Glomerular visceral epithelial cell (primary cell): ENCODE measurements around the gene PRTG.
A peak's percentile ranks its signal among the peaks of the same experiment; 100 is the strongest.
"Not testable (repeated sequence)": the region's sequence is repeated elsewhere in the genome, so short reads cannot be mapped to it uniquely, and the experiment has no call there.

ENCODE experiments used
- DNase-seq: peaks from one replicate; pipeline ENCODE4 v3.0.0-alpha.2; 2016; ENCODE audit errors: extremely low spot score

Gene PRTG, protein sequence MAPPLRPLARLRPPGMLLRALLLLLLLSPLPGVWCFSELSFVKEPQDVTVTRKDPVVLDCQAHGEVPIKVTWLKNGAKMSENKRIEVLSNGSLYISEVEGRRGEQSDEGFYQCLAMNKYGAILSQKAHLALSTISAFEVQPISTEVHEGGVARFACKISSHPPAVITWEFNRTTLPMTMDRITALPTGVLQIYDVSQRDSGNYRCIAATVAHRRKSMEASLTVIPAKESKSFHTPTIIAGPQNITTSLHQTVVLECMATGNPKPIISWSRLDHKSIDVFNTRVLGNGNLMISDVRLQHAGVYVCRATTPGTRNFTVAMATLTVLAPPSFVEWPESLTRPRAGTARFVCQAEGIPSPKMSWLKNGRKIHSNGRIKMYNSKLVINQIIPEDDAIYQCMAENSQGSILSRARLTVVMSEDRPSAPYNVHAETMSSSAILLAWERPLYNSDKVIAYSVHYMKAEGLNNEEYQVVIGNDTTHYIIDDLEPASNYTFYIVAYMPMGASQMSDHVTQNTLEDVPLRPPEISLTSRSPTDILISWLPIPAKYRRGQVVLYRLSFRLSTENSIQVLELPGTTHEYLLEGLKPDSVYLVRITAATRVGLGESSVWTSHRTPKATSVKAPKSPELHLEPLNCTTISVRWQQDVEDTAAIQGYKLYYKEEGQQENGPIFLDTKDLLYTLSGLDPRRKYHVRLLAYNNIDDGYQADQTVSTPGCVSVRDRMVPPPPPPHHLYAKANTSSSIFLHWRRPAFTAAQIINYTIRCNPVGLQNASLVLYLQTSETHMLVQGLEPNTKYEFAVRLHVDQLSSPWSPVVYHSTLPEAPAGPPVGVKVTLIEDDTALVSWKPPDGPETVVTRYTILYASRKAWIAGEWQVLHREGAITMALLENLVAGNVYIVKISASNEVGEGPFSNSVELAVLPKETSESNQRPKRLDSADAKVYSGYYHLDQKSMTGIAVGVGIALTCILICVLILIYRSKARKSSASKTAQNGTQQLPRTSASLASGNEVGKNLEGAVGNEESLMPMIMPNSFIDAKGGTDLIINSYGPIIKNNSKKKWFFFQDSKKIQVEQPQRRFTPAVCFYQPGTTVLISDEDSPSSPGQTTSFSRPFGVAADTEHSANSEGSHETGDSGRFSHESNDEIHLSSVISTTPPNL

DNA sequence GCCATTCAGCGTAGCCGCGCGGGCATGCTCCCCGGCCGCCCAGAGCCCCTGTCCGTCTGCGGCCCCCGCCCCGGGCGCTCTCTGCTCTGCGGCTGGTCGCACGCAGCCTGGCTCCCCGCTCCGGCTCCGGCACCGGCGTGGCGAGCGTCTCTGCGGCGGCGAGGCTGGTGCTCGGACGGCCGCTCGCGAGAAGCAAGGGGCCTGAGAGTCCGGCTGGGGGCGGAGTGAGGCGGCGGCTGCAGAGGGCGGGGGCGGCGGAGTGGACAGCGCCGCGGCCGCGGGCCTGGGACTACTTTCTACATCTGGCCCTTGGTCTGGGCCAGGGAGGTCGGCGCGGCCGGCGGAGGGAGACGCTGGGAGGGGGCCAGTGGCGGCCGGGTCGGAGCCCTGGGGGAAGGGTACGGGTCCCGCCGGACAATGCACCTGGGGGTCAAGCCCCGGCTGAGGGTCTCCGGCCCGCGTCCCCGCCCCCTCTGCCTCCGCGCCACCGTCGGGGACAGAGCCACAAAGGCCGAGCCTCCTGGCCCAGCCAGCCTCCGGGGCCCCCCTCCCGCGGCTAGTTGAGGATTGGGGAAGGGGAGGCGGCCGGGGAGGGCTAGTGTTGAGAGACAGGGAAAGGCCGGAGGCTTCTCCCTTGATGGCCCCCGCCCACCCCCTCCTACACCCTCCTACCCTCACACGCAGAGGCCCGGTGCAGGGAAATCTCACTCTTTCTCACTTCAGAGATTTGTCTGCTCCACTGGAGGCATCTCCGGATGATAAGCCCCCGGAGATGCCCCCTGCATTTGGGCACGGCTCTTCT, at the start of gene PRTG:
Gene PRTG, minus strand, starts transcription at position 226 of the 802 bp plus-strand sequence. Its CDS starts 221 bp downstream, at position 5.
- DNase-seq: peak; percentile 84

DNA sequence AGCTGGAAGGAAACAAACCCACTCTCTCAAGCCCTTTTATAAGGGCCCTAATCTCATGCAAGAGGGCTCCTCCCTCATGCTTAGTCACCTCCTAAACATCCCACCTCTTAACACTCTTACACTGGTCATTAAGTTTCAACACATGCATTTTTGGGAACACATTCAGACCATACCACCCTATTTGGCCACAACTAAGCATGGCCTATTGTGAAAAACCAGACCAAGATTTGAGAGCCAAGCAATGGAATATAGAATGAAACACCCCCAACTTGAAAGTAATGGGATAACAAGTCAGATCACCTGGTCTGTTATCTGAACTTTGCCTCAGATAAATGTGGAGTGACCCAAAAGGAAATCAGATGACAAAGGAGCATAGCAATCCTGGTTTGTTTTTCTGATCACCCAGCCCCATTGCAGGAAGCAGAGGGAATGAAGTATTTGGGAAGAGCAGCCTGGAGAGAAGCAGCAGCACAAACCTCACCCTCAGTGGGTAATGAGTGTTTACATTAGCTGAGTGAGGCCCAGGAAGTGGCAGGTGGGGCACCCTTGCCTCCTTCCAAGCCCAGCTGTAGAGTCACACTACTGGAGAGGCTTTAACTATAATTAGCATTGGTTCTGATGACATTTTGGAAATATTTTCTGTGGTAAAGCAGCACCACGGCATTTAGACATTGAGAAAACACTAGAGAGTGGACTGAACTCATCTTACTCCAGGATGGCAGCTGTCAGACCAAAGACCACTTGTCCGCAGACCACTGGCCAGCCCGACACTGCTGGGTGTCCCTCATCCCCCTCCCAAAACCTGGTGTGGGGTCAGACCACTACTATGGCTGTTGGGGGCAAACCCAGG, 48.8 kb upstream of the PRTG start:
- peak; percentile 45 for DNase-seq

DNA sequence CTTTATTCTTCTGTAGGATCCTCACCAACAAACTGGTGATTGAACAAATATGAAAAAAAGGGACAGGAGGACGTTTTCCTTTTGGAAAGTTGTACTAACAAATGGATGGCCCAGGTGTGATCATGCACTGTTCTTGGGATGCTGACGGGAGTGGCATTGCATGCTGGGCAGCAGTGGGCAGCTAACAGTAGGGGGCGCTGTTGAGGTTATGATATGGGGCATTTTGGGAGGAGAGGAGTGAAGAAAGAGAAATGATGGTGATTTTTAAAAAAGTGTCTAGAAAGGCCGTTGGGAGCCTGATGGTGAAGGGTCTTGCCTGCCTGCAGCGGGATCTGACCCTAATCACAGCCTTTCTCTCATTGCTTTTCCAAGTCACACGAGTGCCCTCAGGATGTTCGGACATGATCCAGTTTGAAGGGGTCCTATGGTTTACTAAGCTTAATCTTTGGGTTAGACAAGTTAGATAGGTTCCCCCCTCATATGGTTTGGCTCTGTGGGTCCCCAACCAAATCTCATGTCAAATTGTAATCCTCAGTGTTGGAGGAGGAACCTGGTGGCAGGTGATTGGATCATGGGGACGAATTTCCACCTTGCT, 46.2 kb upstream of the PRTG start:
- DNase-seq: no peak

DNA sequence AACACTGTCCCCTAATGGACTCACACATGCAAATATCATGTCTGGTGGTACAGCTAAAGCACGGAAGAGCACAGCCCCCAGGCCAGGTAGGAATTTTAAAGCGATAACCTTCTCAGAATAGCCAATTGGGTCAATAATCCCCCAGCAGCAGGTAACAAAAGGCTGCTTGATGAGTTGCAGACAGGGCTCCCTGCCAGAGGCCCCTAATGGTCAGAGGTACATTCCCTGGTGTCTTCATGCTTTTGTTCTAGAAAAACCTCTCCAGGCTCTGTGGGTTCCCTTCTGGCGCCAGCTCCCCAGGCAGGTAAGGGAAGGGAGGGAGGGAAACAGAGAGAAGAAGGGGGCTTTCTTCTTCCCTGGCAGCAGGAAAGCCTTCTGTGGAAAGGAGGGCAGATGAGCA, 43.4 kb upstream of the PRTG start:
- no peak for DNase-seq

DNA sequence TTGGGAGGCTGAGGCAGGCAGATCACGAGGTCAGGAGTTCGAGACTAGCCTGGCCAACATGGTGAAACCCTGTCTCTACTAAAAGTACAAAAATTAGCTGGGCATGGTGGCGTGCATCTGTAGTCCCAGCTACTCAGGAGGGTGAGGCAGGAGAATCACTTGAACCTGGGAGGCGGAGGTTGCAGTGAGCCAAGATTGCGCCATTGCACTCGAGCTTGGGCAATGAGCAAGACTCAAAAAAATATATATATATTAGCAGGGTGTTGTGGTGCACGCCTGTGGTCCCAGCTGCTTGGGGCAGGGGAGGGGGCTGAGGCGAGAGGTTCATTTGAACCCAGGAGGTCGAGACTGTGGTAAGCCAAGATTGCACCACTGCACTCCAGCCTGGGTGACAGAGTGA, 42.6 kb upstream of the PRTG start:
- not testable (repeated sequence) for DNase-seq

DNA sequence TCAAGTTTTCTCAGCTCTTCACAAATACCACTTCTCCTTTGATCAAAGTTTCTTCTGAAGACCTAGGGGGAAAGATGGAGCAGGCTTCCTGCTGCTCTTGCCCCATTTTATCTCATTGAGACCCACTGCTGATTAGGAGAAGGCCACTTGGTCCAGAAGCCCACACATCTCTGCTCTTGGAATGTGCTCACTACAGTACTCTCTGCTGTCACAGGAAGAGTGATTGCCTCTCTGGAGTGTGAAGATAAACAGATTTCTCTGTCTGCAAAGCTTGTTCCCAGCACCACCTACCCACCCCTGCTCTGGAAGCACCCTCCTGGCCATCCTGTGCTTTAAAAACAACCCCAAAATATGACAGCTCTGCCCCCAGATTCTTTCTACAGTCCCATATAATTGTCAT, 41.3 kb upstream of the PRTG start:
- no peak for DNase-seq

DNA sequence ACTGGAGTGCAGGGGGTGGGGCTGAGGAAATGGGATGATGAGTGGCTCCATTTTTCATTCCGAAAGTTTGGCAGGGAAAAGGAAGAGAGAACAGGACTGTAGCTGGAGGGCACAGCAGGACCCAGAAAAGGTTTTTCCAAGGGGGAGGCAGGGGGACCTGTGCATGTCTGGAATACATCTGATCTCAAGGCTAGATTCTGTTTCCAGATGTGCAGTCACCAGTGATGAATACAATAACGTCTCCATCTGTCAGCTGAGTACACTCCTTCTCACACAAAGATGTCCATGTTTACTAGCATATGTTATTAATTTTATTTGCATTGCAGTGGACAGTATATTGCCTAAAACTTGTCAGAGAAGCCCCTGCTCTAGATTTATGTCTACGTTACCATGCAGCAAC, 39.9 kb upstream of the PRTG start:
- no peak for DNase-seq

DNA sequence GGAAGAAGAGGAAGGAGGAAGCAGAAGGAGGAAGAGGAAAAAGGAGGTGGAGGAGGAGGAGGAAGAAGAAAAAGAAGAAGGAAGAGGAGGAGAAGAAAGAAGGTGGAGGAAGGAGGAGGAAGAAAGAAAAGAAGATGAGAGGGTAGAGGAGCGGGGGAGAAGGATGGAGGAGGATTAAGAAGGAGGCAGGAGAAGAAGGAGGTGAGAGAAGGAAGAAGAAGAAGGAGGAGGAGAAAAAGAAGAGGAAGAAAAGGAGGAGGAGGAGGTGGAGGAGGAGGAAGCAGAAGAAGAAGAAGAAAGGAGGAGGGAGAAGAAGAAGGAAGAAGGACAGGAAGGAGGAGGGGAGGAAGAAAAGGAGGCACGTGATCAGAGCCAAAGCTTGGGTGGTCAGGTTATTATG, 37.3 kb upstream of the PRTG start:
- no peak for DNase-seq

DNA sequence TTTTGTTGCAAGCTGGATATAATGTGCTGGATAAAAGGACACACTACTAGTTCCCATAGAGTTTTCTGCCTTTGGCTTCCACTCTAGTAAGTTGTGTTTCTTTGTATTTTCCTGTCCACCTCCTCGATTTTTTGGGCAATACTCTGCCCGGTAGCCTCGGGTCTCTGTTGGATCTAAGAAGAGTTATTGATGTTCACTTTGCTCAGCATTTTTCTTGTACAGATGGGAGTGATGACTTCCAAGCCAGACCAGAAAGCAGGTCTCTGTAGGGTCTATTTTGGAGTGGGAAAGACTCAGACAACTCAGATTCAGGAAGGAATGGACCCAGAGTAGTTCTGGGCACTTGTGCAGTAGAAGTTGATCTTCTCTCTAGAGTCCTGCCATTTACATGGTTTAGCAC, 36.0 kb upstream of the PRTG start:
- no peak for DNase-seq

DNA sequence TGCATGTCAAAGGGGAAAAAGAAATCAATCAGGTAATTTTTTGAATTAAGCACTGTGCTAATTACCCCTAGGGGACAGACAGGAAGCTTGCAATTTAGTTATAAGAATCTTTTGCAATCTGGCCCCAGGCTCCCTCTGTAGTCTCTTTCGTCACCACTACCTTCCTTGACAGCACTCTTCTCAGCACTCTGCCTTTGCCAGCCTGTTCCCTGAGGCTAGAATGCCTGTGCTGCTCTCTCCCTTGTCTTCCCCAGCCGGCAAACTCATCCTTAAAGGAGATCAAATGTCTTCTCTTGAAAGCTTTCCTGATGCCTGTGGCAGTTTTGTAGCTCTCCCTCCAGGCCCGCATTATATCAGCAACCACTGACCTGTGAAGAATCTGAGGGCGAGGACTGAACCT, 32.4 kb upstream of the PRTG start:
- no peak for DNase-seq

DNA sequence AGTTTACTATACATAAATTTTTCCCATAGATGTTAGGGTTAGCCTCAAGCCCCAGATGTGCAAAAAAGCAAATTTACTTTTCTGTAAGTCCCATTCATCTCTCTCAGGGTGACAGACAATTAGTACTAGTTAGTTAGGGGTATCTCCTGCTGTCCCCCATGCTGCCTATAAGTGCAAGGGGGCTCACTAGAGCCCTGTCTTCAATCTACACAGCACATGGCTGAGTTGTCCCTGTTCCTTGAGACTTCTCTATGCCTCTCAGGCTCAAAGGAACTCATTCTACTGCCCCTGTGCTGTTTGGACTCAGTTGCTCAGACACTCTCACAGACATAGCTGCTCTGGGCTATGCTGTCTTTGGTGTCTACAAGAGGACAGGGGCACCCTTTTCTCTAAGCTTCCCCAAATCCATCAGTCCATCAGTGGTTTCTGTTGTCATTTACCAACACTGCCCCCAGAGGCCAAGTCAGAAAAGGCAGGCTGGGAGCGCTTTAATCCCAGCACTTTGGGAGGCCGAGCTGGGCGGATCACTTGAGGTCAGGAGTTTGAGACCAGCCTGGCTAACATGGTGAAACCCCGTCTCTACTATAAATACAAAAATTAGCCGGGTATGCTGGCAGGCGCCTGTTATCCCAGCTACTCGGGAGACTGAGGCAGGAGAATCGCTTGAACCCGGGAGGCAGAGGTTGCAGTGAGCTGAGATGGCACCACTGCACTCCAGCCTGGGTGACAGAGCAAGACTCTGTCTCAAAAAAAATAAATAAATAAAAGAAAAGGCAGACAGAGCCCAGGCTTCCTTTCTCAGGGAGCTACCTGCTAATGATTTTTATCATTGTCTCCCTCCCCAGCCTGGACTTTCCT, 31.4 kb upstream of the PRTG start:
- peak; percentile 33 for DNase-seq

DNA sequence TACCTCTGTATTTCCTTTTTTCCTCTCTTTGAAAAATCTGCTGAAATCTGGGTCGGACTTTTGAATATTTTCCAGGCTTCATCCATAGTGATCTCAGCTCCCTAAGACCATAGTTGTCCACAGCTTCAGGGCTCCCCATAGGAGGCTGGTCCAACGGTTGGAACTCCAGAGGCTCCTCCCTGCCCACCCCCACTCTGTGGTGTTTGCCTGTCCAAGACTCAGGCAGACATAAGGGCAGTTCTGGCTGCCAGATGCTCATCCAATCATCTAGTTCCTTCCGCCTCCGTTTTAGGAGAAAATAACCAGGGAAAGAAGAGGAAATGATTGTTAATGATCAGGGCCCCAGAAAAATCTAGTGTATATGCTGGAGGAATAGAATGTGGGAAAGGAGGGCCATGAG, 27.9 kb upstream of the PRTG start:
- DNase-seq: no peak

DNA sequence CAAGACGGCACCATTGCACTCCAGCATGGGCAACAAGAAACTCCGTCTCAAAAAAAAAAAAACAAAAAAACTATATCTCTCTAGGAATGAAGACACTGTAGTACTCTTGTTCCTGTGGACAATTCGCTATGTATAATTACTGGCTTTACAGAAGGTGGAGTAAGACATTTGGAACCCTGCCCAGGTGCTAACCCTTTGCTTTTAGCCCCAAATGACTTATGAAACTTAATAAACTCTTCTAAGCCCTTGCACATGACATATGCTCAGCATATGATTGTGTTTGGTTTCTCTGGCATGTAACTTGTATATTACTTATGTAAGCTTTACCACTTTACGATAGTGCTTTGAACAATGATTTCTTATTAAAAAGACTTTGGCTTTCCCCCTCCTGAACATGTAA, 27.3 kb upstream of the PRTG start:
- DNase-seq: no peak

DNA sequence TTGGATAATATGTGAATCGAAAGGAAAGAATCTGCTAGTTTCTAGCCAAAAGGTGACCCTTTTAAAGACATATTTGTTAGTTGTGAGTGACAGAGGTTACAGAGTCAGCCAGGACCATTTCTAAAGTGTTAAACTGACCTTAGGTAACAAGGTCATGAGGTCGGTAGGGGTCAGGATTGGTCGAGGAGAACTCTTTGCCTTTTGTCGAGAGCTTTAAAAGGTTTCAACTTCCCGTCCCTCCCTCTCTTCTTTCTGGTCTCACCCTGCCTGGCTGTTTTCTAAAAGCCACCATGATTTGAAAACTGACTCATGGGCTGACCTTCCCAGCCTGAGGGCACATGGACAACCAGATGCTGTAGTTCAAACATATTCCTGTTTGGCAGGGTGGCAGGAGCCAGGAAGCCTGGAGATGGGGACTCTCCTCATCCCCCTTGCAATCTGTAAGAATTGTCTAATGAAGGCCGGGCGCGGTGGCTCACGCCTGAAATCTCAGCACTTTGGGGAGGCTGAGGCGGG, 25.8 kb upstream of the PRTG start:
- DNase-seq: no peak

DNA sequence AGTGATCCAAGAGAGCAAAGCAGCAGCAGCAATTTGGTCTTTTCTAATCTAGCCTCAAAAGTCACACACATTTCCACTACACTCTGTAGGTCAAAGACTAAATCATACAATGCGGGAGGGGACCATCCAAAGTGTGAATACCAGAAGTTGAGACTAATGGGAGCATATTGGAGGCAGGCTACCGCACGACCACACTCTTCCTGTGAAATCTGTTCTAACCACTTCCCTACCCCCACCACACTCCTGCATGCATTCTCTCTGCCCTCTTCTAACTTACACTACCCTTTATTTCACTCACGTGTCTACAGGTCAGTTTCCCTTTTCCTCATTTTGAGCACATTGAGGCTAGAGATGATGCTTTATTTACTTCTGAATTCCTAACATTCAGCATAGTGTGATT, 23.7 kb upstream of the PRTG start:
- no peak for DNase-seq

DNA sequence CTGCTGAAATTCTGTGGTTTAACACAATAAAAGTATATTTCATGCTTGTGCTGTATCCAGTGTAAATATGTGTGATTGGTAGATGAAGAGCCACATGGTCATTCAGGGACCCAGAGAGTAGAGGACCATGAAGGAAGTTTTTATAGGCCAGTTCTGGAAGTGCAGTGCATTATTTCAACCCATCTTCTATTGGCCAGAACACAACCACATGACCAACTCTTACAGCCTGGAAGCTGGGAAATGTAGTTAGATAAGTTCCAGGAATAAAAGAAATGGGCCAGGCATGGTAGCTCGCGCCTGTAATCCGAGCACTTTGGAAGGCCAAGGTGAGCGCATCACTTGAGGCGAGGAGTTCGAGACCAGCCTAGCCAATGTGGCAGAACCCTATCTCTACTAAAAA, 21.4 kb upstream of the PRTG start:
- DNase-seq: no peak

DNA sequence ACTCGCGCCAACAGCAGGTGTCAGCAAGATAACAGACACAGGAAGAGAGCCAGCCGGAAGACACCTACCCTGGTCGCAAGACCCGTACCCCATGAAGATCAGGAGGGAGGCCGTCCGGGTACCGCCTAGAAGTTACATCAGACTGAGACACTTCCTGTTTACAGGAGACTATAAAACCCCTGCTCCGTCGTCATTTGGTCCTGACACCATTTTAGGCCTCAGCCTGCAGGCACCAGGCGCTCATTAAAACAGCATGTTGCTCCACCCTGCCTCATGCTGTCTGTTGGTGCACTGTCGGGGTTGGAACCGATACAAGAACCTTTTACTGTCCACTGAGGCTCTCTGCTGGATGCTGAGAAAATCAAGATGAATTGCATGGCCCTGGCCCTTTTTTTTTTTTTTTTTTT, 15.6 kb upstream of the PRTG start:
- DNase-seq: no peak

DNA sequence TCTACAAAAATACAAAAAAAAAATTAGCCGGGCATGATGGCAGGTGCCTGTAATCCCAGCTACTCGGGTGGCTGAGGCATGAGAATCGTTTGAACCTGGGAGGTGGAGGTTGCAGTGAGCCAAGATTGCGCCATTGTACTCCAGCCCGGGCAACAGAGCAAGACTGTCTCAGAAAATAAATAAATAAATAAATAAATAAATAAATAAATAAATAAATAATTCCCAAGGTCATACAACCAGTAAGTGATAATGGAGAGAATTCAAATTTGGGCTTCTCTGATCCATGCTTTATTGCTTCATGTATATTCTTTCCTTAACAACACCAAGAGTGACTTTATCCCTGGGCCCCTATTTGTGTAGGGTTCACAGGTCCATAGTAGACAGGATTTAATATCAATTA, 10.5 kb upstream of the PRTG start:
- DNase-seq: not testable (repeated sequence)

DNA sequence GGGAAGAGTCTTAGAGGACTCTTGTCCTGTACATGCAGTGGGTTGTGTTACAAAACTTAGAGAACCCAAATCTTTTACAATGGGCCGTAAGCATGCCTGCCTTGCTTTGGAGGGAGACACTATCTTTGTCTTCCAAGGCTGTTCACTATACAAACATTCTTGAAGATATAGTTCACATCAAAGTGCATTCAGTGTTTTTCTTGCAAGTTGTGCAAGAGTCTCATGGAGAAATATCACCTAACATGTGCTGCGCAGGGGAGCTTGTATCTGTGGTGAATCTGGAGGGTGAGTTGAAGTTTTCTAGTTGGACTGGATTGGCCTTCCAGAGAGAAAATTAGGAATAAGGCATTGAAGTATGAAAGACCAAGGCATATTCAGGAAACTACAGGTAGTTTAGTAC, 7.8 kb upstream of the PRTG start:
- no peak for DNase-seq
